IPS DF 6.9 (cell line): Measurements from ENCODE around the gene PTPRA.

Source experiments
- DNase-seq: peaks from one replicate; pipeline ENCODE4 v3.0.0-alpha.2; 2013; ENCODE audit warnings: low read depth, low spot score
- H3K27ac ChIP-seq: one replicate; pipeline ENCODE4 v1.5.1; 2013; ENCODE audit warnings: low read length, control low read depth
- H3K27me3 ChIP-seq: 2 replicates; pipeline ENCODE4 v1.6.1; 2013; ENCODE audit warnings: mild to moderate bottlenecking, low read length; ENCODE audit not compliant: control insufficient read depth, insufficient read depth
- H3K36me3 ChIP-seq: 2 replicates; pipeline ENCODE4 v1.6.1; 2013; ENCODE audit warnings: low read length; ENCODE audit not compliant: control insufficient read depth, insufficient read depth
- H3K4me1 ChIP-seq: 2 replicates; pipeline ENCODE4 v1.6.1; 2013; ENCODE audit warnings: low read length; ENCODE audit not compliant: control insufficient read depth, insufficient read depth
- H3K4me3 ChIP-seq: 2 replicates; pipeline ENCODE4 v1.5.1; 2013; ENCODE audit warnings: mild to moderate bottlenecking, low read length
- H3K9me3 ChIP-seq: 2 replicates; pipeline ENCODE4 v1.6.1; 2013; ENCODE audit warnings: low read length, inconsistent platforms; ENCODE audit not compliant: control insufficient read depth, insufficient read depth
- WGBS: extraction: QIAGEN DNeasy Blood & Tissue Kit; methylation state at CpG from one replicate; pipeline ENCODE4 v1.1.7; 2013; ENCODE audit warnings: mixed read lengths, missing lambda C conversion rate; ENCODE audit not compliant: insufficient read length, insufficient coverage; 5-methylcytosine and 5-hydroxymethylcytosine counted together

Gene PTPRA

DNA sequence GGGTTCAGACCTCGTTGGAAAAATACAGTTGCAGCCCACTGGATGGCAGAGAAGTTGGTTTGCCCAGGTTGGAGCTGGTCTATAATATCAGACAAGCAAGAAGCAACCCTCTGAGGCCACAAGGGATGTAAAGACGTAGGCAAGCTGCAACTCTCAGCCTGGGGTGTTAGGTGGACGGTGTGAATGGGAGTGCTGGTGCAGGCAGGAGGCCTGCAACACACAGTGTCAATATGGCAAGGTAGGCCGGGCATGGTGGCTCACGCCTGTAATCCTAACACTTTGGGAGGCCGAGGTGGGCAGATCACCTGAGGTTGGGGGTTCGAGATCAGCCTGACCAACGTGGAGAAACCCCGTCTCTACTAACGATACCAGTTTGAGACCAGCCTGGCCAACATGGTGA lies 22.2 kb upstream of the PTPRA start:
- Histone ChIP-seq H3K4me3 (no peak overlapping the region), H3K27ac (no peak overlapping the region)
- no CpG with 5 or more reads among the region's 10 CpGs for WGBS

DNA sequence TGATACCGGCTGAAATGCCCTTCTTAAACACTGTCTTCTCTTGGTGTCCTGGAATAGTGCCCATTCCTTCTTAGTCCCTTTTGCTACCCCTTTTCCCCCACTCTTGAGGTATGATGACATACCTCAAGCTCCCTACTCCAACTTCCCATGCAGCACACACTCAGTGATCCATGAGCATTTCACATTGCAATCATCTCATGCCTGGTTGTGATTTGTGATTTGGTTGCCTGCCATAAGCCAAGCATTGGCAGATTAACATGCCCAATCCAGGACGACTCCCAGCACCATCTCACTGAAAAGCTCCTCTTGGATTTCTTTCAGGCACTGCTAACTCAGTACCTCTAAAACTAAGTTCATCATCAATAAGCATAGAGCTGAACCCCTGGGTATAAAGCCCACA lies 14.7 kb upstream of the PTPRA start:
- H3K4me1 ChIP-seq = no peaks in the 10 kb centered on the region
- no peak overlapping the region for H3K27ac ChIP-seq
- DNase-seq = no peak
- no peaks in the 10 kb centered on the region for H3K9me3 ChIP-seq
- no peak overlapping the region for H3K4me3 ChIP-seq
- no peaks in the 10 kb centered on the region for H3K36me3 ChIP-seq
- WGBS = no CpG with 5 or more reads among the region's 2 CpGs
- no peaks in the 10 kb centered on the region for H3K27me3 ChIP-seq

More for the DNA sequence above, 22.2 kb upstream of the PTPRA start:
- Histone ChIP-seq H3K27me3 (no peaks in the 10 kb centered on the region), H3K36me3 (no peaks in the 10 kb centered on the region), H3K4me1 (no peaks in the 10 kb centered on the region), H3K9me3 (no peaks in the 10 kb centered on the region)
- no peak for DNase-seq

DNA sequence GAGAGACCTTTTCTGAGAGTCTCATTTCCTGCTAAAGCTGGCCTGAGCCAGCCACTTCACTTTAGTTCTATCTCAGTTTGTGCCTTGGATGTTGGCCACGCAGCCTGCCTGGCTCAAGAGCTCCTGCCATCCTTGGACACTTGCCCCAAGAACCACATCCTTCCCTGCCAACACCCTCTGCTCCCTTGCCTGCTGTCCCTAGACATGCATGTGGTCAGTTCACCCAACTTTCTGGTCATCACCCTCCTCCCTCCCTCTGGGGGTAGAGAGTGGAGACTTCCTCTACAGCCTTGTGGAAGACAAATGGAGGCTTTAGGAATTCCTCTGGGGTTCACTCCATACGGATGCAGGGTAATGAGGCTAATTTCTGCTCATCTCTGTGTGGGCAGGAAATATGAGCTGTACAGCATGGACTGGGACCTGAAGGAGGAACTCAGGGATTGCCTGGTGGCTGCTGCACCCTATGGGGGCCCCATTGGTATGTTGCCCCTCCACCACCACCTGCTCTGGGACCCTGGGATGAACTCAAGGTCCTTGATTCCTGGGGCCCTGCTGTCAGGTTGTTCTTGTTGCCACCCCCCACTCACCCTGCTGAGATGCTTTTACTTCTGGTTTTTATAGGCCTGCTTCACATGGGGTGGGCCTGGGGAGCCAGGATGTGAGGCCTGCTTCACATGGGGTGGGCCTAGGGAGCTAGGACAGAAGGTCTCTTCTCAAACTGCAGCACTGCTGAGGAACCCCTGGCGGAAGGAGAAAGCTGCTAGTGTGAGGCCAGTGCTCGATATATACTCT lies 13.8 kb upstream of the PTPRA start:
- Histone ChIP-seq H3K9me3 (no peaks in the 10 kb centered on the region), H3K27me3 (no peaks in the 10 kb centered on the region), H3K36me3 (0 out of 2 replicates have a peak, but pooled peaks cover 2% of the 10 kb centered on the region), H3K27ac (no peak overlapping the region), H3K4me1 (no peaks in the 10 kb centered on the region), H3K4me3 (no peak overlapping the region)
- no peak for DNase-seq
- no CpG with 5 or more reads among the region's 4 CpGs for WGBS

DNA sequence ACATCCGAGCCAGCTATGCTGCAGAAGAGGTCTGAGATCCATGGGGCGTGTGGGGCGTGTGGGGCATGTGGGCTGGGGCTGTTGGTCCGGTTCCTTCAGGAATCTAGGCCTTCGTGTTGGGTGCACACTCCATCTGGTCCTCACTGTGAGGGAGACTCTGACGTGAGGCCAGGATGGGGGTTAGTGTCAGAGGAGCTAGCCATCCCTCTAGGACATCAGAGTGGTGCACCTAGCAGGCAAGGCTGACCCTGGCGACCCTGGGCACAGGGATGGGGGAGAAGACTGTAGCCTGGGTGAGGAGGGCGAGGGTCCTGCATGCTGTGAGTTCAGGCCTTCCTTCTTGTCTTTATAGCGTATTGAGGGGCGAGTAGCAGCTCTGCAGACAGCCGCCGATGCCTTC lies 8.7 kb upstream of the PTPRA start:
- Histone ChIP-seq H3K36me3 (0 out of 2 replicates have a peak, but pooled peaks cover 2% of the 10 kb centered on the region), H3K9me3 (no peaks in the 10 kb centered on the region), H3K4me3 (no peak overlapping the region), H3K4me1 (no peaks in the 10 kb centered on the region), H3K27ac (no peak overlapping the region), H3K27me3 (no peaks in the 10 kb centered on the region)
- DNase-seq = no peak
- no CpG with 5 or more reads among the region's 12 CpGs for WGBS

DNA sequence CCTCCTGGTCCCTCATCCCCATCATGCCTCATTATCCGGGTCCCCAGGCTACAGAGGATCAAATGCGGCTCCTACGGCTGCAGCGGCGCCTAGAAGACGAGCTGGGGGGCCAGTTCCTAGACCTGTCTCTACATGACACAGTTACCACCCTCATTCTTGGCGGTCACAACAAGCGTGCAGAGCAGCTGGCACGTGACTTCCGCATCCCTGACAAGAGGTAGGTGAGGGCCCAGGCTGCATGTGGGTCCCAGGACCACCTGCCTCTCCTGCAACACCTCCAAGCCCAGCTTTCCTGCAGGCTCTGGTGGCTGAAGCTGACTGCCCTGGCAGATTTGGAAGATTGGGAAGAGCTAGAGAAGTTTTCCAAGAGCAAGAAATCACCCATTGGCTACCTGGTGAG lies 8.2 kb upstream of the PTPRA start:
- no peak overlapping the region for H3K27ac ChIP-seq
- 0 out of 2 replicates have a peak, but pooled peaks cover 2% of the 10 kb centered on the region for H3K36me3 ChIP-seq
- H3K4me3 ChIP-seq = no peak overlapping the region
- no peaks in the 10 kb centered on the region for H3K27me3 ChIP-seq
- no peaks in the 10 kb centered on the region for H3K9me3 ChIP-seq
- no peak for DNase-seq
- no peaks in the 10 kb centered on the region for H3K4me1 ChIP-seq
- no CpG with 5 or more reads among the region's 10 CpGs for WGBS

DNA sequence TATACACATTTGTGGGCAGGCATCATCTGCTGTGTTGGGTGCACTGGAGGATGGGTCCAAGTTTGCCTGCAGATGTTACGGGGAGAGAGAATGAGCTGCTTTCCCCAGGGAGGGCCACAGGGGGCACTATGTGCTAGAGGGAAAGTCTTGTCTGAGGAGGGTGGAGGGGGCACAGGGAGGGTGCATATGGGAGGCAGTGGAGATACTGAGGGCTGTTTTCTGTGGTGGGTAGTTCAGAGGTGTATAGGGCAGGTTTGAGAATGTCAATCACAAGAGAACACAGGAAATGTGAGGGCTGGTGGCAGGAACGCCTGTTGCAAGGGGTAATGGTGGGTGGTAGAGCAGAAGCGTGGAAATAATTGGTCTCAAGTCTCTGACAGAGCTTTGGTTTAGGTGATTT lies 7.7 kb upstream of the PTPRA start:
- DNase-seq = no peak
- Histone ChIP-seq H3K9me3 (no peaks in the 10 kb centered on the region), H3K4me1 (no peaks in the 10 kb centered on the region), H3K36me3 (0 out of 2 replicates have a peak, but pooled peaks cover 2% of the 10 kb centered on the region), H3K4me3 (no peak overlapping the region), H3K27ac (no peak overlapping the region), H3K27me3 (no peaks in the 10 kb centered on the region)
- WGBS = no CpG with 5 or more reads among the region's 3 CpGs

DNA sequence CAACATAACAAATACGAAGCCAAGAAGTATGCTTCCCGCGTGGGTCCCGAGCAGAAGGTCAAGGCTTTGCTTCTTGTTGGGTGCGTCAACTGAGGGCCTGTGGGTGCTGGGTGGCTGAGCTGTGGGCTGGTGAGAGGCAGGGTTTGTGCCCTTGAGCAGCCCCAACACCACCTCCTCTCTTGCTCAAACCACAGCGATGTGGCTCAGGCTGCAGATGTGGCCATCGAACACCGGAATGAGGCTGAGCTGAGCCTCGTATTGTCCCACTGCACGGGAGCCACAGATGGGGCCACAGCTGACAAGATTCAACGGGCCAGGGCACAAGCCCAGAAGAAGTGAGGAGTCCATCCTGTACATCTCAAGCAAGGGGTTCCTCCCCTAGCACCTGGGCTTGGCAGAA lies 7.0 kb upstream of the PTPRA start:
- Histone ChIP-seq H3K27ac (no peak overlapping the region), H3K36me3 (0 out of 2 replicates have a peak, but pooled peaks cover 2% of the 10 kb centered on the region), H3K4me1 (no peaks in the 10 kb centered on the region), H3K9me3 (no peaks in the 10 kb centered on the region), H3K4me3 (no peak overlapping the region), H3K27me3 (peaks cover 2% of the 10 kb centered on the region; the same call in 1 of the 2 replicates)
- no peak for DNase-seq
- WGBS = no CpG with 5 or more reads among the region's 11 CpGs

DNA sequence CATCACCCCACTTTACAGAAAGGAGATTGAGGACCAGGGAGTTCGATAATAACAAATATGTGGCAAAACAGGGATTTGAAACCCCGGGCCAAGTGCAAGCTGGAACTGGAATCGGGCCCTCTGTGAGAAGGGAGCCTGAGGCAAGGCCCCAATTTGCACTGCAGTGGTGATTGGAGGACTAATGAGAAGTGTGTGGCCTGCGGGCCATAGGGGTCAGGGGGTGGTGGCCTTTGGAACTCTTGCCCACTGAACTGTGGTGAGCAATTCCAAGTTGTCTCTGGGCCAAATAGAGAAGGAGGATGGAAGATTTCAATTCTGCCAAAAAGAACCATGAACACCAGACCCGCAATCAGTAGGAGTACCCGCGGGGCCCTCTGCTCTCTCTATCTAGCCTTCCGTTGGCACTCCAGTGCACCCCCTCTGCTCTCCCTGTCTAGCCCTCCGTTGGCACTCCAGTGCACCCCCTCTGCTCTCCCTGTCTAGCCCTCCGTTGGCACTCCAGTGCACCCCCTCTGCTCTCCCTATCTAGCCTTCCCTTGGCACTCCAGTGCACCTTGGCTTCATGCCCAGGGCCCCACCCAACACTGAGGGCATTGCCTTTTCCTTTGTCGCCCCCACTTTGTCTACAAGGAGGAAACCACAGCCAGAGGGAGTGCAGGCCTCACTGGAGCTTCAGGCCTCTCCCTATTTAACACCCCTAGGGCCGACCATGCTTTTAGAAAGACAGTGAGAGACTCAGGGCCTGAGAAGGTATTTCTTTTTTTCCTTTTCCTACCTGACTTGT lies 6.0 kb upstream of the PTPRA start:
- Histone ChIP-seq H3K27ac (no peak overlapping the region), H3K4me3 (no peak overlapping the region), H3K36me3 (0 out of 2 replicates have a peak, but pooled peaks cover 2% of the 10 kb centered on the region), H3K4me1 (no peaks in the 10 kb centered on the region), H3K27me3 (peaks cover 2% of the 10 kb centered on the region; the same call in 1 of the 2 replicates), H3K9me3 (no peaks in the 10 kb centered on the region)
- no peak for DNase-seq
- WGBS = no CpG with 5 or more reads among the region's 12 CpGs

DNA sequence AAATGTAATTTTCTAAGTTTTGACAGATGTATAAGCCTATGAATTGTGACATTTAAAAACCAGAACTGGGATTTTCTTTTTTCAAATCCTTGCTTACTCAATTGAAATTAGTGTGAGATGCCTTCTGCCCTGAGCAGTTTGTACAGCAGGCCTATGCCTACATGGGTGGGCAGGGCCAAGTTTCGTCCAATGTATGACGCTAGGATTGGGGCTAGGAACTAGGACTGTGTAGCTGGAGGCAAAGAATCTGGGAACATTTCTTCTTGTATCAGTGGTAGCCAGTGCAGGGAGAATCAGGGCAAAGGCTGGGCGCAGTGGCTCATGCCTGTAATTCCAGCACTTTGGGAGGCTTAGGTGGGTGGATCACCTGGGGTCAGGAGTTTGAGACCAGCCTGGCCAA lies 3.9 kb upstream of the PTPRA start:
- no CpG with 5 or more reads among the region's 3 CpGs for WGBS
- Histone ChIP-seq H3K27me3 (peaks cover 2% of the 10 kb centered on the region; the same call in 1 of the 2 replicates), H3K27ac (no peak overlapping the region), H3K9me3 (no peaks in the 10 kb centered on the region), H3K4me1 (no peaks in the 10 kb centered on the region), H3K4me3 (no peak overlapping the region), H3K36me3 (0 out of 2 replicates have a peak, but pooled peaks cover under 1% of the 10 kb centered on the region)
- DNase-seq = no peak

DNA sequence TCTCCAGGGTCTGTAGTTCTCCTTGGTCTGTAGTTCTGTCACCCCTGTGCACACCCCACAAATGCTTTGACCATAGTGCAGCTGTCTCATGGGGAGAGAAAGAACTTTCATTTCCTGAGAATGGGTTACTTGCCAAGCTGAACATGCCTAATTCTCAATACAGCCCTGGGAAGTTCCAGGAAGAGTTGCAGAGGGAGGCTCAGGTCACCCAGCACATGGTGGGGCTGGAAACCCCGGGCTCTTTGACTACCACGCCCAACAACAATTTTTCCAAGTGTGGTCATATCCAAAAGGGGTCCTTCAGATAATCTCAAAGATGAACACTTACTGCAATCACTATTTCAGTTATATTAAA lies 2.2 kb upstream of the PTPRA start:
- no CpG with 5 or more reads among the region's 2 CpGs for WGBS
- Histone ChIP-seq H3K4me1 (peaks cover 2% of the 10 kb centered on the region; the same call in 1 of the 2 replicates), H3K27me3 (peaks cover 2% of the 10 kb centered on the region; the same call in 1 of the 2 replicates), H3K9me3 (no peaks in the 10 kb centered on the region), H3K4me3 (no peak overlapping the region), H3K36me3 (no peaks in the 10 kb centered on the region), H3K27ac (no peak overlapping the region)
- no peak for DNase-seq
